Neural cell (in vitro differentiated cells): Measurements from ENCODE around the gene LINC01488.

Source experiments
- CTCF ChIP-seq: fragments of 450-650 bp; IDR thresholded peaks from 2 replicates; pipeline ENCODE4 v1.5.1; 2014; ENCODE audit warnings: antibody characterized with exemption, mild to moderate bottlenecking, moderate library complexity; ENCODE audit not compliant: poor library complexity, severe bottlenecking
- EP300 ChIP-seq: fragments of 450-650 bp; conservative IDR thresholded peaks from 2 replicates; pipeline ENCODE4 v1.6.1; 2014; ENCODE audit warnings: antibody characterized with exemption, mild to moderate bottlenecking, moderate library complexity; ENCODE audit not compliant: poor library complexity, severe bottlenecking
- EZH2 ChIP-seq: fragments of 200-600, 300-800 bp; shearing (Covaris generic), sonication (generic); IDR thresholded peaks from 2 replicates; pipeline ENCODE4 v1.6.1; 2014; ENCODE audit warnings: antibody characterized with exemption, low read length, borderline replicate concordance, mild to moderate bottlenecking; ENCODE audit not compliant: insufficient read depth, poor library complexity, severe bottlenecking
- MXI1 ChIP-seq: fragments of 450-650 bp; conservative IDR thresholded peaks from 2 replicates; pipeline ENCODE4 v1.6.1; 2014; ENCODE audit warnings: antibody characterized with exemption, mild to moderate bottlenecking; ENCODE audit not compliant: poor library complexity, severe bottlenecking
- POLR2AphosphoS5 ChIP-seq: IDR thresholded peaks from 2 replicates; pipeline ENCODE4 v1.6.1; 2012
- RAD21 ChIP-seq: fragments of 450-650 bp; conservative IDR thresholded peaks from 2 replicates; pipeline ENCODE4 v1.6.1; 2014; ENCODE audit warnings: antibody characterized with exemption, mild to moderate bottlenecking, moderate library complexity
- SMC3 ChIP-seq: fragments of 450-650 bp; conservative IDR thresholded peaks from 2 replicates; pipeline ENCODE4 v1.6.1; 2014; ENCODE audit warnings: antibody characterized with exemption, mild to moderate bottlenecking, moderate library complexity; ENCODE audit not compliant: poor library complexity
- TAF1 ChIP-seq: IDR thresholded peaks from 2 replicates; pipeline ENCODE4 v1.6.1; 2012; ENCODE audit warnings: low read depth

DNA sequence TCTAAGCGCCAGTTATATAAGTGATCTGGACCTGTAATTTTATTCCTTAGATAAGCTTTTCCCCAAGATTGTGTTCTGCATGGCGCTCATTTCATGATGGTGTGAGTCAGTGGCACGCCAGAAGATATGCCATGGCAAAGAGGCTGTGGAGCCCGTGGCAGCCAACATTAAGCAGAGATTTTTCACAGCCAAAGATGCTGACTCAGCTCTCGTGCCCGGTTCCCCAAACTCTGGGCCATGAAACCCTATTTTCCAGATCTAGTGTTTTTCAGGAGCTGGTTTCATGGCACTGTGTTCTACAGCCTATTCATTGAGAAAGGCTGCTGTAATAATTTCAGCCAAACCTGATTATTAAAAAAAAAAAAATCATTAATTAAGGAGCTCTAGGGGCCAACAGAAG lies 15.4 kb upstream of the LINC01488 start:
- TF ChIP-seq CTCF (no peak), EP300 (no peak), SMC3 (no peak), RAD21 (no peak), MXI1 (no peak), POLR2AphosphoS5 (no peak), EZH2 (no peak), TAF1 (no peak)
